NCI-H146 treated with DMSO at 0.1 percent for 48 hours (cell line): ENCODE data around the gene GMPS.
"Not testable (repeated sequence)": the region's sequence is repeated elsewhere in the genome, so short reads cannot be mapped to it uniquely, and the experiment has no call there.

ENCODE experiments used
- DNase-seq: peaks from one replicate; lab custom pipeline; 2025; ENCODE audit not compliant: unreplicated experiment; lab: John Stamatoyannopoulos, UW

The GMPS gene

GRCh38 chr3:155871746-155872158 is 1.3 kb downstream of the GMPS start:
- DNase-seq = peak; percentile 40

DNA sequence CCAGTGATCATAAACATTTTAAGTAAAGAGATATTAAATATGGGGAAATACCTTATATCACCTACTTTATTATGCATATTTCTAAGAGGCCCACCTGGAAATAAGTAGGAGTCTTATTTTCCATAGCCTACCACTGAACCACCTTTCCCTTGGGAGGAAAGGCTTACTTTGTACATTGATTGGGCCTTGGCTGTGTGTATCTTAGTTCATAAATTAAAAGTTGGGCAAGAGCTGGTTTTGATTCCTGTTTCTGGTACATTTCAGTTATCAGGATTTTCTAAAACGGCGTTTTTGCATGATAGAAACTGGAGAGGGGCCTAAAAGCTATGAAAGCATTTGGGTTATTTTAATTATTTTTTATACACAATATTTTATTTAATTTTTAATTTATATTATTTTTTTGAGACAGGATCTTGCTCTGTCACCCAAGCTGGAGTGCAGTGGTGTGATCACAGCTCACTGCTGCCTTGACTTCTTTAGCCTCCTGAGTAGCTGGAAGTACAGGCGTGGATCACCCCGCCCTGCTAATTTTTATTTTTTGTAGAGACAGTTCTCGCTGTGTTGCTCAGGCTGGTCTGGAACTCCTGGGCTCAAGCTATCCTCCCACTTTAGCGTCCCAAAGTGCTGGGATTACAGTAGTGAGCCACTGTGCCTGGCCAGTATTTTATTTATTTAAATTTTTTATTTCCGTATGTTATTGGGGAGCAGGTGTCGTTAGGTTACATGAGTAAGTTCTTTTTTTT is 2.6 kb downstream of the GMPS start:
- no peak for DNase-seq

DNA sequence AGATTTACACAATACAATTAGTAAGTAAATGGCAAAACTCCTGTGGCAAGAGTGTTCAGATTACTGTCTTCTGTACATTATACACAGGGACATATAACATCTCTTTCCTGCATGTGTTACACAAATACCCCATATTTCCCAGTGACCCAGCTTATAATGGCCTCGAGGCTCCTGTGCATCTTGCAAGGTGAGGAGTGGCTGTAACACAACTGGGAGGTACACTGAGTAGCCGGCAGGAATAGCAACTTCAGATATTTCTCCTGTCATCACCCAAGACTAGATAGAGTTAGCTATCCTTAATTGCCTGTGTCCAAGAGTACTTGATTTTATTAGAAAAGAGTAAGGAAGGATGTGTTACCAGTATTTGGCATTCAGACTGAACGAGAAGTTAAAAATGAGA is 5.6 kb downstream of the GMPS start:
- DNase-seq = no peak

DNA sequence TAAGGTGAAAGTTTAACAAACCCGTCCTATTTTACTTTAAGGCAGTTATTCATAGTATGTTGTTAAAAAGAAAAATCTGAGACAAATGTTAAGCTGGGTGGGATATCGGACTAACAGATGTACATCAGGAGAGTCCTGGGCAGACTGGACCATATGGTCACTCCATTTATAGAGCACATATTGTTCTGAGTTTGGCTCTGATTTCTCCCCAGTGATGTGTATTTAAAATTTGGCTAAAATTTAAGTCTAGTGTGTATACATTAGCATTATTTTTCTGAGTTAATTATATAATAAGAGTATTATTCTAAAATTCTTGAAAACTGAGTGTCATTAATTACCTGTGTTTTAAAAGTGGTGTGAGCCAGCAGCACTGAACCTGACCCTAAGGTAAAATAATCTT is 6.1 kb downstream of the GMPS start:
- no peak for DNase-seq

DNA sequence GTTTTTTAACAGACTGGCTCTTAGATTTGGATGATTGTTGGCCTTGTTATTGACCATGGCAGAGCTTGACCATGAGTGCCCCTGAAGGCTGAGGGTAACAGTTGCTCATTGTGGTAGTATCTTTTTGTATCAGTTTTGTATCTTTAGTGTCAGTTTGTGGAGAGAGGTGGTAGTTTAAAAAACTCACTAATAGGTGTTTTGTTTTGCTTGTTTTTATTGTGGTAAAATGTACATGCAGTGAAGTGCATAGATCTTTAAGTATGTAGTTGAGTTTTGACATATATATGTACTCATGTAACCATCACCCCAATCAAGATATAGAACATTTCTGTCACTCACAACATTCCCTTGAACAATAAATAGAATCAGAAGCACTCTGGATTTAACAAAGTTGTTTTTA is 9.8 kb downstream of the GMPS start:
- no peak for DNase-seq

DNA sequence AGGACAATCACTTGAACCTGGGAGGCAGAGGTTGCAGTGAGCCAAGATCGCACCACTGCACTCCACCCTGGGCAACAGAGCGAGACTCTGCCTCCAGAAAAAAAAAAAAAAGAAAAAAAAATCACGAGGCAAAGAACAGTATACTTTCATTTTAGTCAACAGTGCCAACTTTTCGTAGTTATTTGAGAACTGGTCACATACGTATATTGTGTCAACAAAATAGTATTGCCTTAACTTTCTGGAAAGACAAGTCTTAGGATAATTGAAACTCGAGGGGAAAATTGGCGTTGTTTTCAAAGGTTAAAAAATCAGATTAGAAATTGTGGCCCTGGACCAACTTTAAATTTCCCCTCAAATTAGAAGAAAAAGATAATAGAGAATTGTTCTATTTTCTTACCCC is 13.8 kb downstream of the GMPS start:
- DNase-seq = no peak

- no peak for DNase-seq
Measured at GRCh38 chr3:155885292-155885691, 14.8 kb downstream of the GMPS start.

DNA sequence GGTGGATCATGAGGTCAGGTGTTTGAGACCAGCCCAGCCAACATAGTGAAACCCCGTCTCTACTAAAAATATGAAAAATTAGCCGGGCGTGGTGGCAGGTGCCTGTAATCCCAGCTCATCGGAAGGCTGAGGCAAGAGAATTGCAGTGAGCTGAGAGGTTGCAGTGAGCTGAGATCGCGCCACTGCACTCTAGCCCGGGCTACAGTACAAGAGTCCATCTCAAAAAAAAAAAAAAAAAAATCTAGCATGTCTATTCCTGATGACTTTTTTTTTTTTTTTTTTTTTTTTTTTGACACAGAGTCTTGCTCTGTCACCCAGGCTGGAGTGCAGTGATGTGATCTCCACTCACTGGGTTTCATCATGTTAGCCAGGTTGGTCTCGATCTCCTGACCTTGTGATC is 15.9 kb downstream of the GMPS start:
- not testable (repeated sequence) for DNase-seq

DNA sequence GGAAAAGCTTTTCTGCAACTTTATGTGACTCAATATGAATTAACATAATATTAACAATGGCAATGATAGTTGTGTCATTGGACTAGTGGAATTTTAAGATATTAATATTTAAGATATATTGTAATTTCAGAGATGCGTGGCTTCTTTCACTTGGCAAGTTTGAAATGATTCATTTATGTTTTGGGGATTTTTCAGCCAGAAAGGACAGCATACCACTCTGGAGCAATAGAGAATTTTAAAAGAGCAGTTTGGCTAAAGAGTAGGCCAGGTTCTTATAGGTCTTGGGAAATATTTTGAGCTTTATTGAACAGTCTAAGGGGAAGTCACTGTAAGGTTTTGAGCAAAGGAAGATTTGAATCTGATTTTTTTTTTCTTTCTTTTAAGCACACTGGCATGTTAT is 16.5 kb downstream of the GMPS start:
- no peak for DNase-seq

- DNase-seq = no peak
Measured at GRCh38 chr3:155889212-155889611, 18.8 kb downstream of the GMPS start.

GRCh38 chr3:155889952-155890351 is 19.5 kb downstream of the GMPS start:
- DNase-seq = no peak

DNA sequence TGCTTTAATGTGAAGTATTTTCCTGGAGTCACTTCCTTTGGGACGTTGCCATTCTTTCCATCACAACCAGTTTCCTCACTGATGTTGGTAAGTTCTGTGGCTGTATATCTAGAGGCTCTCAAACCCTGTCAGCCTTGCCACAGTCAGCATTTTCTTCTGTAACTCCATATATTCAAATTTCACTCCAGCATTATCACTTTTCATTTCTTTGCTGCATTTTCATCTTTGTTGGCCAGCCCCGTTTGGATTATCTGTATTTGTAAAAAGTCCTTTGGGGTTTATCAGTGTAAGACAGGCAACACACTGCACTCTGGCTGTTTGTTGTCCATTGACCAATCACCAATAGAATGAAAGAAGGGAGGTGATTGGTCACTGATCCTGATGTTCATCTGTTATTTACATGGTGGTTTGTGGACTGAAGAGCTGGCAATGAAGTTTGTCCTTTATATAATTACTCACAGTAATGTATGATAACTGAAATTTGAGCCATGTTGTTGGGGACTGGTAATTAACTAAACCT is 20.3 kb downstream of the GMPS start:
- DNase-seq = no peak

DNA sequence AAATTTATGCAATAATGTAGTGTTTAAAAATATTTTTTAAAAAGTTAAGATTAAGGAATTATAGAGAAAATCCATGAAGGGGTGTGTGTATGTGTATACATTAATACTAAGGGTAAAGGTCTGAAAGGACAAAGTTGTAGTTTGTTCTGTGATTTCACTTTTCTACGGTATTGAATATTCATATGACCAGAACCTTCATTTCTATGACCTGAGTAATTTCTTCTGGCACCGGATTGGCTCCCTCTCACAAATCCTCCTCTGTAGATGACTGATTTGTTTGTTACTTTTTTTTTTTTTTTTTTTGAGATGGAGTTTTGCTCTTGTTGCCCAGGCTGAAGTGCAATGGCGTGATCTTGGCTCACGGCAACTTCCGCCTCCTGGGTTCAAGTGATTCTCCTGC is 20.9 kb downstream of the GMPS start:
- no peak for DNase-seq

DNA sequence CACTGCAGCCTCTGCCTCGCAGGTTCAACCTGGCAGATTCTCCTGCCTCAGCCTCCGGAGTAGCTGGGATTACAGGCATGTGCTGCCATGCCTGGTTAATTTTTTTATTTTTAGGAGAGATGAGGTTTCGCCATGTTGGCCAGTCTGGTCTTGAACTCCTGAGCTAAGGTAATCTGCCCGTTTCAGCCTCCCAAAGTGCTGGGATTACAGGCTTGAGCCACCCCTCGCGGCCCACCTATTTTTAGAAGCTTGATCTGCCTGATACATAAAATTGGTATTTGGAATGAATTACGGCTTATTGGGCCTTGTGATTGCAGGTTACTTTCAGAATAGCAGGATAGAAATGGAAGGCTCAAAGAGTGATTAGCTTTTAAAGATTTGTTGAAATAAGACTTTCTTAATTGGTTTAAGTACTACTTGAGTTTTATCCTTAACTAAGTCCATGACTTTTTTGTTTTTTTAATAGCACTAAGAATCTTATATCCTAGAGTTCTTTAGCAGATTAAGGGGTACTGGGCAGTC is 25.0 kb downstream of the GMPS start:
- no peak for DNase-seq

DNA sequence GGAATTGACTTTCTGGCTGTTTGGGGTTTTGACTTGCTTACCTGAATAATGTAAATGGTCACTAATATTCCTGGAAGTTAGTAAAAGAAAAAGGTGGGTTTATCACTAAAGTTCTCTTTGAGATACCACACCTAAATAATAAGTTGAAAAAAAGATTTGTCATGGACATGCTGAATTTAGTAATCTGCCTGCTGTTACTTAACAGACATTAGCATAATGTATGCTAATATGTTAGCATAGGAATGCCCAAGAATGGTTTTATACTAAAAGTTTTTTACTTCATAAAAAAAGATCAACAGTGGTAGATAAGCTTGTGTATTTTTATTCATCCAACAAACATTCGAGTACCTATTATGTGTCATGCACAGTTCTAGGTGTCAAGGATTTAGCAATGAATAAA is 36.5 kb downstream of the GMPS start:
- no peak for DNase-seq

GRCh38 chr3:155908086-155908485 is 37.6 kb downstream of the GMPS start:
- DNase-seq = no peak

DNA sequence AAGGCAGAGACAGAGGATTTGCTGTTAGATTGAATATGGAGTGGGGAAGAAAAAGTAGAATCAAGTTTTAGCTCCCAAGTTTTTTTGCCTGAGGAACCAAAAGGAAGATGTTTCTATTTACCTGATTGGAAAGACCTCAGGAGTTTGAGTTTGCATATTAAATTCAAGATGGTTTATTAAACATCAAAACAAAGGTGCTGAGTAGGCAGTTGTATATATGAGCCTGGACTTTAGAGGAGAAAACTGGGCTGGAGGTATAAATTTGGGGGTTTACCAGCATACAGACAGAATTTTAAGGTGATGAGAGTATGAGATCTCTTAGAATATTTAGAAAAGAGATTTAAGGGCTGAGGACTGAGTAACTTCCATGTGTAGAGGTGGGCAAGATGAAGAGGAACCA is 38.2 kb downstream of the GMPS start:
- DNase-seq = no peak

DNA sequence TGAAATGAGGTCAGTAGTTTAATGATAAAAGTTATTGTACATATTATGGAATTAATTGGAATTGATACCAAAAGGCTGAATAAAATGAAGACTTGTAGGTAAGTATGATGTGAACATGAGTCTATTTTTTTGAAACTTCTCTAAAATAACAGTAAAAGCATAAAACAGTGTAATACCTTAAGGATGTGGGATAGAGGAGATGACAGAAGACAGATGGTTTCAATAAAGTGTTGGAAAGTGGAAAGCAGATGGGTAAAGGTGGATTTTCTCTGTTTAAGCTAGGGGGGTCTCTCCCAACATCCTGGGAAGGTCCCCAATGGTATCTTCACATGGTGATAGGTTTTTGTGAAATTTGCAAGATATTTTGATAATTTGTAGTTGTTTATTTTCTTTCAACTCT is 41.6 kb downstream of the GMPS start:
- no peak for DNase-seq

- no peak for DNase-seq
Measured at GRCh38 chr3:155912579-155913190, 42.2 kb downstream of the GMPS start.

GRCh38 chr3:155917781-155918180 is 47.3 kb downstream of the GMPS start:
- no peak for DNase-seq

- no peak for DNase-seq
Measured at GRCh38 chr3:155919728-155920127, 49.3 kb downstream of the GMPS start.

DNA sequence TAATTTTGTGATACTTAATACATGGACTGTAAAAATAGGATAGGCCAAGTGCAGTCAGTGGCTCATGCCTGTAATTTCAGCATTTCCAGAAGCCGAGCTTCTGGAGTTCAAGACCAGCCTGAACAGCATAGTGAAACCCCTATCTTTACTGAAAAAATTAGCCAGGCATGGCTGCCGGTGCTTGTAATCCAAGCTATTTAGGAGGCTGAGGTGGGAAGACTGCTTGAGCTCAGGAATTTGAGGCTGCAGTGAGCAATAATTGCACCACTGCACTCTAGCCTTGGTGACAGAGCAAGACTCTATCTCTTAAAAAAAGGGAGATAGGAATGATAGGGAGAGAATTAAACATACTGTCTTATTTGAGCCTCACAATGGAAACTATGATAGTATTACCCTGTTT is 51.0 kb downstream of the GMPS start:
- DNase-seq = no peak

- DNase-seq = no peak
Measured at GRCh38 chr3:155934230-155934629, 63.8 kb downstream of the GMPS start.
